ENCODE results near the gene NLK.

NLK gene

DNA sequence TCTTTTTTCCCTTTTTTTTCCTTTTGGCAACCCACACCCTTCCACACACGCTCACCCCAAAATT, at the start of gene NLK:
NLK (plus strand) TSS at position 21 of the 64 bp plus-strand sequence. CDS start 197 bp downstream, outside the sequence.
- TF ChIP-seq, protein P1, sequence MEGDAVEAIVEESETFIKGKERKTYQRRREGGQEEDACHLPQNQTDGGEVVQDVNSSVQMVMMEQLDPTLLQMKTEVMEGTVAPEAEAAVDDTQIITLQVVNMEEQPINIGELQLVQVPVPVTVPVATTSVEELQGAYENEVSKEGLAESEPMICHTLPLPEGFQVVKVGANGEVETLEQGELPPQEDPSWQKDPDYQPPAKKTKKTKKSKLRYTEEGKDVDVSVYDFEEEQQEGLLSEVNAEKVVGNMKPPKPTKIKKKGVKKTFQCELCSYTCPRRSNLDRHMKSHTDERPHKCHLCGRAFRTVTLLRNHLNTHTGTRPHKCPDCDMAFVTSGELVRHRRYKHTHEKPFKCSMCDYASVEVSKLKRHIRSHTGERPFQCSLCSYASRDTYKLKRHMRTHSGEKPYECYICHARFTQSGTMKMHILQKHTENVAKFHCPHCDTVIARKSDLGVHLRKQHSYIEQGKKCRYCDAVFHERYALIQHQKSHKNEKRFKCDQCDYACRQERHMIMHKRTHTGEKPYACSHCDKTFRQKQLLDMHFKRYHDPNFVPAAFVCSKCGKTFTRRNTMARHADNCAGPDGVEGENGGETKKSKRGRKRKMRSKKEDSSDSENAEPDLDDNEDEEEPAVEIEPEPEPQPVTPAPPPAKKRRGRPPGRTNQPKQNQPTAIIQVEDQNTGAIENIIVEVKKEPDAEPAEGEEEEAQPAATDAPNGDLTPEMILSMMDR (IDR thresholded peaks at IDR 0.05; ENCODE audit: low read depth, low read length), result no peak

GRCh38 chr17:27993161-27993695, 49.2 kb upstream of the NLK start:
- H3K4me3 ChIP-seq (replicated peaks in 1 of 2; ENCODE audit: low read depth in 2 of 2, low read length in 2 of 2), result no peak overlapping the region
- no peak for DNase-seq (ENCODE audit: low read depth in 2 of 2)
- TF ChIP-seq, protein P1 (IDR thresholded peaks at IDR 0.05; ENCODE audit: low read depth, low read length), result no peak

More for the DNA sequence above, at the start of gene NLK:
- H3K4me3 ChIP-seq (replicated peaks in 1 of 2; ENCODE audit: low read depth in 2 of 2, low read length in 2 of 2), result peak within 1 kb of the TSS; percentile 83
- DNase-seq (ENCODE audit: low read depth in 2 of 2), result no peak

DNA sequence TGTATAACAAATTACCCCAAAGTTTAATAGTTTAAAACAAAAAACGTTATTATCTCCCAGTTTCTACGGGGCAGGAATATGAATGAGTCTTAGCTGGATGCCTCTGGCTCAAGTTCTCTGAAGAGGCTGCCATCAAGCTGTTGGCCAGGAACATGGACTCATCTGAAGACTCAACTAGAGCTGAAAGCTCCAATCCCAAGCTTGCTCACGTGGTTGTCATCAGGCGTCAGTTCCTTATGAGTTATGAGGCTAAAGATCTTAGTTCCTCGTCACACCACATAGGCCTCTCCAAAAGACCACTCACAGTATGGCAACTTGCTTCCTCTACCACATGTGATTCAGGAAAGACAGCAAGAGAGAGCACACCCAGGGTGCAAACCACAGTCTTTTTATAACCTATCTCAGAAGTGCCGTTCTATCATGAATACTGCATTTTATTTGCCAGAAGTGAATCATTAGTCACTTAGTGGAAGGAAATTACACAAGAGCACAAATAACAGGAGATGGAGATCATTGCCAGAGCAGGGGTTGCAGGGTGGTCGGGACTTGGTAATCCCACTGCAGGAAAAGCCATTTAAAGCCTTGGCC, 48.7 kb upstream of the NLK start:
- no peak overlapping the region for H3K4me3 ChIP-seq (replicated peaks in 1 of 2; ENCODE audit: low read depth in 2 of 2, low read length in 2 of 2)
- TF ChIP-seq, protein P1 (IDR thresholded peaks at IDR 0.05; ENCODE audit: low read depth, low read length), result no peak

DNA sequence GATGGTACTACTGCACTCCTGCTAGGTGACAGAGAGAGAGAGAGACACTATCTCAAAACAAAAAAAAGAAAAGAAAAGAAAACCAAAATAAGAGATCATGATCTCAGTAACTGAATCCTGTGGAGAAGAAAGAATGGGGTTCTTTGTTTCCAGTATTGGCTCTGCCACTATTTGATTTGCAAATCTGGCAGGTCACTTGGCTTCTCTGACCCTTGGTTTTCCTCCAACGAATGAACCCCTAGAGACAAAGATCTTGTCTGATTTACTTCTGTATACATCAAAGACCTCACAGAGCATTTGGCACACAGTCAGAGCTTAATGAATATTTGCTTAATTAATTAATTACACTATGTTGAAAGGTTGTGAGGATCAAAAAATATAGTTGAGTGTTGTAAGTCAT, 47.9 kb upstream of the NLK start:
- DNase-seq (ENCODE audit: low read depth in 2 of 2), result no peak
- no peak overlapping the region for H3K4me3 ChIP-seq (replicated peaks in 1 of 2; ENCODE audit: low read depth in 2 of 2, low read length in 2 of 2)
- TF ChIP-seq, protein P1 (IDR thresholded peaks at IDR 0.05; ENCODE audit: low read depth, low read length), result no peak

More for the DNA sequence above, 48.7 kb upstream of the NLK start:
- no peak for DNase-seq (ENCODE audit: low read depth in 2 of 2)

DNA sequence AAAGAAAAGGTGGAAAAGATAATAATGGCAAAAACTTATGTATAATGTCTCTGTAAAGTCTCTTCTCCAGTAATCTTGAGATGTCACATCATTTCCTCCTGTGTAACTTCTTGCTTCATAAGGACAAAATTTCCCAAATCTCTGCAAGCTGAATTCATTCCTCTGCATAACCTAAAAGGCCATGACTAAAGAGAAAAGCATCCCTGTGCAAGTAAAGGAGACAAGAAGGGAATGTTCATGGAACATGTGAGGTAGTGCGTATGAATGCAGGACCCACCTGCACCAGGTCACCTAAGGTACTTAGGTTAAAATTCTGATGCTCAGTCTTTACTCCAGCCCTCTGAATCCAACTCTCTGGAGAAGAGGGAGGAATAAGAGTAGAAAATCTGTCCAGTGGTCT, 46.9 kb upstream of the NLK start:
- TF ChIP-seq, protein P1 (IDR thresholded peaks at IDR 0.05; ENCODE audit: low read depth, low read length), result no peak
- no peak overlapping the region for H3K4me3 ChIP-seq (replicated peaks in 1 of 2; ENCODE audit: low read depth in 2 of 2, low read length in 2 of 2)
- DNase-seq (ENCODE audit: low read depth in 2 of 2), result peak in 1 of 2 donors; percentile 48

GRCh38 chr17:27996202-27997043, 46.1 kb upstream of the NLK start:
- DNase-seq (ENCODE audit: low read depth in 2 of 2), result no peak
- H3K4me3 ChIP-seq (replicated peaks in 1 of 2; ENCODE audit: low read depth in 2 of 2, low read length in 2 of 2), result no peak overlapping the region

More at GRCh38 chr17:27996202-27997043, 46.1 kb upstream of the NLK start:
- TF ChIP-seq, protein P1 (IDR thresholded peaks at IDR 0.05; ENCODE audit: low read depth, low read length), result no peak

Data from cardiac fibroblast (primary cell).